Measurements from ENCODE around the gene MYDGF.

Gene MYDGF

GRCh38 chr19:4673726-4674125, 3.6 kb upstream of the MYDGF start:
- DNase-seq: no peak

GRCh38 chr19:4673216-4673615, 3.1 kb upstream of the MYDGF start:
- no peak for DNase-seq

- no peak for DNase-seq
Measured at GRCh38 chr19:4671185-4671851, 1.2 kb upstream of the MYDGF start.

DNA sequence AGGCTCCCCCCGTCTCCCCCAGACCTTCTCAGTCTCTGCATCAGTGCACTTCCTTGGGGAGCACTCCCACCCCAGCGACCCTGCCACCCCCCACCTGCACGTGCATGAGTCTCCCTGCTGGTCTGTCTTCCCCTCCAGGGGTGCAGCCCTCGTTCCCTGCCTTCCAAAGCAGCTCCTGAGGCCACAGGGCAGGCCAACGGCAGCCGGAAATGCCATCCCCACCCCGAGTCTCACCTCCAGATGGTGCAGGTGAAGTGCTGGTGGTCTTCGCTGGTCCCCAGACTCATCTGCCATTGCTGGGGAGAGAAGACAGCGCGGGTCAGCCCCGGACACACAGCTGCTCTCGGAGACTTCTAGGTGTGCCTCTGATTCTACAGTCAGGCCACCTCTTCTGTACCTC, 5.5 kb downstream of the MYDGF start:
- no peak for DNase-seq

DNA sequence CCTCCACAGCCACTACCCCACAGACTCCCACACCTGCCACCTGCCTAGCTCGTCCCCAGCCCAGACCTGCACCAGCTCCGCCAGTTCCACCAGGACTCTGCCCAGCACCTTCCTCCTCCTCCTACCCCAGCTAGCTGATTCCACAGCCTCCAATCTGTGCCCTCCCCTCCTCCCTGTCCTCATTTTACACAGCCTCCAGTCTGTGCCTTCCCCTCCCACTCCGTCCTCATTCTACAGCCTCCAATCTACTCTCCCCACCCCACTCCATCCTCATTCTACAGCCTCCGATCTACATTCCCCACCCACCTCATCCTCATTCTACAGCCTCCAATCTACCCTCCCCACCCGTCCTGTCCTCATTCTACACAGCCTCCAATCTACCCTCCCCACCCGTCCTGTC, 7.3 kb downstream of the MYDGF start:
- no peak for DNase-seq

GRCh38 chr19:4662020-4662695, 8.0 kb downstream of the MYDGF start:
- DNase-seq: no peak

GRCh38 chr19:4660993-4661392, 9.1 kb downstream of the MYDGF start:
- DNase-seq: no peak

- no peak for DNase-seq
Measured at GRCh38 chr19:4660181-4660791, 9.9 kb downstream of the MYDGF start.

GRCh38 chr19:4657835-4658234, 12.3 kb downstream of the MYDGF start:
- DNase-seq: no peak

- no peak for DNase-seq
Measured at GRCh38 chr19:4657262-4657661, 12.9 kb downstream of the MYDGF start.

- DNase-seq: no peak
Measured at GRCh38 chr19:4656102-4656501, 14.0 kb downstream of the MYDGF start.

DNA sequence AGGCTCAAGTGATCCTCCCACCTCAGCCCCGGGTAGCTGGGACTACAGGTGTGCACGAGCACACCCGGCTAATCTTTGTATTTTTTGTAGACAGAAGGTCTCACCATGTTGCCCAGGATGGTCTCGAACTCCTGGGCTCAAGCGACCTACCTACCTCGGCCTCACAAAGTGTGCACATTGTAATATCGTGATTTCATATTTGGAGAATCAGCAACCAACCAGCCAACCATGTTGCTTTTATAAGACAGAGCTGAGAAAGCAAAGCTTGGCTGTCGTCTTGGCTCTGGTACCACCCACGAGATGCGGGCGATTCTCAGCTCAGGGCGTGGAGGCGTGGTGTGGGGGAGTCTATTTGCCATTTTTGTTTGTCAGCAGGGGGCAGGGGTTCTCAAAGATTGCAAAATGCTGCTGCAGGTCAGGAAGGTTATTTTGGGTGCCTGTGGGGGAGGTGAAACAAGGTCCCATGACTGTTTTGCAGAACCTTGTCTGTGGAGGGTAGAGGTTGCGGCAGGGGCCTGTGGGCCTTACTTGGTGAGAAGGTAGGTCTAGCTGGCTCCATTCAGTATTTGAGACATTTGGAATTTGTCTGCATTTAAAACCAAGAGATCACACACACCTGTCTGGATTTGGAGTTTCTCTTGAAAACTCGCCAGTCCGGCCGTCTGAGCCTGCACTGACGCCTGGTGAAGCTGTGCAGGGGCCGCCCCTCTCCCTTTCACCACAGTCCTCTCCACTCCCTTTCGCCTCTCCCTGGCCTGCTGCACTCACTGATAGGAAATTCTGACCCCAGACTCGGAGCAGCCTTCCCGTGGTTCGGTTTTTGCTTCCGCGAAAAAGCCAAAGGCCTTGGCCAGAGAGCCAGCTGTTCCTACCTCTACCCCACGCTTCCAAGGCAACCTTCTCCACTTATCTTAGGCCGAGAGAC, 15.4 kb downstream of the MYDGF start:
- DNase-seq: no peak

DNA sequence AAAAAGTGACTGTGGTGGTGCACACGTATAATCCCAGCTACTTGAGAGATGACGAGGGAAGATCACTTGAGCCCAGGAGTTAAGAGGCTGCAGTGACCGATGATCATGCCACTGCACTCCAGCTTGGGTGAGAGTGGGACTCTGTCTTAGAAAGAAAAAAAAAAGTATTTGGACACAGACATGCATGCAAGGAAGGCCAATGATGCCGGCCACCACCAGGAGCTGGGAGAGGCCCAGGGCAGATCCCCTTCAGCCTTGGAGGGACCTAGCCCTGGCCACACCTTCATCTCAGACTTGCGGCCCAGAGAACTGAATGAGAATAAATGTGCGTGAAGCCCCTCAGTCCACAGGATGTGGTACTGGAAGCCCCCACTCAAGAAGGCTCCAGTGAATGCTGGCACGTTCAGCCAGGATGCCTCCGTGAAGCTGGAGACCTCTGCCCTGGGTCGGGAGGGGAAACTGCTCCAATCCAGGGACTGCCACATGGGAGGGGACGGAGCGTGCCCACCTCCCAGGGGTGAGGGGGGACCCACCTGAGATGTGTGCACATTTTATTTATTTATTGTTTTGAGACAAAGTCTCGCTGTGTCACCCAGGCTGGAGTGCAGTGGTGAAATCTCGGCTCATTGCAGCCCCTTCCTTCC, 16.2 kb downstream of the MYDGF start:
- no peak for DNase-seq

DNA sequence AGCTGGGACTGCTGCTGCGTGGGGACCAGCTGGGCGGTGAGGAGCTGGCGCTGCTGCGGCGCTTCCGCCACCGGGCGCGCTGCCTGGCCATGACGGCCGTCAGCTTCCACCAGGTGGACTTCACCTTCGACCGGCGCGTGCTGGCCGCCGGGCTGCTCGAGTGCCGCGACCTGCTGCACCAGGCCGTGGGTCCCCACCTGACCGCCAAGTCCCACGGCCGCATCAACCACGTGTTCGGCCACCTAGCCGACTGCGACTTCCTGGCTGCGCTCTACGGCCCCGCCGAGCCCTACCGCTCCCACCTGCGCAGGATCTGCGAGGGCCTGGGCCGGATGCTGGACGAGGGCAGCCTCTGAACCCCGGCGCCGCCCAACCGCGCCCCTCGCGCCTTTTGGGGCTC, 18.1 kb downstream of the MYDGF start:
- DNase-seq: no peak

DNA sequence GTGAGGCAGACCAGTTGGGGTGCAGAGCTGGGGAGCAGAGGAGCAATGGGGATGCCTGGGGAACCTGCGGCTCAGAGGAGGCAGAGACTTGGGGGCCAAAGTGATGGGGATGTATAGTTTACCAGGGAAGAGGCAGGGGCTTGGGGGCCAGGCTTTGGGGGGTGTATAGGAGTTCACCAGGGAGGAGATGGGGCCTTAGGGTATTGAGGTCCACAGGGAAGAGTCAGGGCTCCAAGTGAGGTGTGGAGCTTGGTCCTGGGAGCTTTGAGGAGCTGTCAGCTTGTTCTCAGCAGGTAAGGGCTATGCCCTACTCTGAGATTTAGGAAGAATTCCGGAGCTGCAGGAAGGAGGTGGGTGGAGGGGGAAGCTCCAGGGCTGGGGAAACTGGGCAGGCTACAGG, 20.0 kb downstream of the MYDGF start:
- DNase-seq: no peak

GRCh38 chr19:4649392-4650047, 20.6 kb downstream of the MYDGF start:
- DNase-seq: no peak

DNA sequence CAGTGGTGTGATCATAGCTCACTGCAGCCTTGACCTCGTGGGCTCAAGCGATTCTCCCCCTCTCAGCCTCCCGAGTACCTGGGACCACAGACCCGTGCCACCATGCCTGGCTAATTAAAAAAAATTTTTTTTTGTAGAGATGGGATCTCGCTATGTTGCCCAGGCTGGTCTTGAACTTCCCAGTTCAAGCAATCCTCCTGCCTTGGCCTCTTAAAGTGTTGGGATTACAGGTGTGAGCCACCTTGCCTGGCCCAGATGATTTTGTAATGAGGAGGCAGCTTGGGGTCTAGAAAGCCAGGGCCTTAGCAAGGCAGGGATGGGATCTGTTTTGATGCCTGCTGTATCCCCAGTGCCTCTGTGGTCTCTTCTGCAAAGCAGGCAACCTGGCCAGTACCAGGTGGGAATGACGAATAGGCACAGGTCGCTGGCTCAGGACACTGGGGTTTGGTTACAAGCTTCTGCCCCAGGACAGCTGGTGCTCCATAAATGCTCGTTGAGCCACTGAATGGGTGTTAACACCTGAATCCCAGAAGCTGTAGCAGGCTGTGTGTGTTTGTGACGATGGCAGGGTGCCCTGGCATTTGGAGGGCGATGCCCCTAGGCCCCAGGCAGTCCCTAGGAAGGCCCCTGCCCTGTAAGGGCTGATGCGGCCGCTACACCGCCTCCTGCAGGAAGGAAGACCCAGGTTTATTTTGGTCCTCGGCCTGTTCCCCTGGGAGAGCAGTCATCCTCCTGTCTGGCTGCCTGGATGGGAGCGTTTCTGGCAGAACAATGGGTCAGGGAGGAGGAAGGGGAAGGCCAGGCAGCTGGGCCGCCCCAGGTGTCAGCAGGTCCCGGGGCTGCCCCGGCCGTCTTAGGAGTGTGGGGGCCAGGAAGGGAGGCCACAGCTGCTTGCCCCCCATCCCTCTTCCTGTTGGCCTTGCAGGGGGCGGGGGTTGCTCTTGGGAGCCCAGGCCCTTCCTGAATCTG, 22.2 kb downstream of the MYDGF start:
- DNase-seq: no peak

- no peak for DNase-seq
Measured at GRCh38 chr19:4645718-4646117, 24.4 kb downstream of the MYDGF start.

GRCh38 chr19:4642625-4643024, 27.5 kb downstream of the MYDGF start:
- no peak for DNase-seq

DNA sequence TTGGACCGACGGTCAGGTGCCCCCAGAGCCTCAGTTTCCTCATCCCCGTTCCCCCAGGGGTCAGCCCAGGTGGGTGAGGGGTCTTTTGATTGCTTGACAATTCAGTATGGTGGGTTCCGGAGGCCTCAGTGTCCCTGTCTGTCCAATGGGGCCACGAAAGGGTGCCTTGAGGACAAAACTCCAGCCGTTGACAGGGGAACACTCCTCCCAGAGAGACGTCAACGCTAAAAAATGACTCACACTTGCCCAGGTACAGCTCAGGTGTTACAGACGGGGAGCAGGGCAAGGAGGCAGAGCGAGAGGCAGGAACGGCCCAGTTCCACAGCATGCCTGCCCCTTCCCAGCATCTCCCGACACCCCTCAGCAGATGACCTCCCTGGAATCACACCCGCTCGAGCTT, 29.0 kb downstream of the MYDGF start:
- DNase-seq: no peak

Data from NCI-H1417 treated with DMSO at 0.1 percent for 48 hours (cell line).